Small intestine (tissue), 7 donors: ENCODE measurements around the gene LILRB2. TPM values are rescaled to one million over a fixed set of nuclear protein-coding genes. Genes with fewer than 3 reads are reported as not detected.
A peak's percentile ranks its signal among the peaks of the same experiment; 100 is the strongest.

ENCODE experiments used
- DNase-seq, 2 donors: peaks; one replicate each; pipeline versions ENCODE4 v3.0.0 to v3.0.0-alpha.2; 2013
- FAIRE-seq: peaks from 2 replicates; lab custom pipeline; 2012; peaks lifted over from hg19 to GRCh38; lab: Jason Lieb, UNC
- H3K27ac ChIP-seq, 3 donors: one replicate each; pipeline ENCODE4 v1.5.1; 2013; ENCODE audit warnings: low read length in 2 of 3, mild to moderate bottlenecking in 2 of 3, control low read depth in 1 of 3, inconsistent platforms in 1 of 3, low read depth in 1 of 3, moderate library complexity in 1 of 3
- H3K27me3 ChIP-seq, 3 donors: one replicate each; pipeline ENCODE4 v1.6.1; 2013; ENCODE audit warnings: low read length in 3 of 3, inconsistent platforms in 1 of 3; ENCODE audit not compliant: control insufficient read depth in 3 of 3, insufficient read depth in 3 of 3
- H3K36me3 ChIP-seq, 3 donors: one replicate each; pipeline ENCODE4 v1.6.1; 2013; ENCODE audit warnings: low read length in 3 of 3, inconsistent platforms in 1 of 3, low read depth in 1 of 3, mild to moderate bottlenecking in 1 of 3, moderate library complexity in 1 of 3; ENCODE audit not compliant: control insufficient read depth in 3 of 3, insufficient read depth in 2 of 3
- H3K4me1 ChIP-seq, 3 donors: one replicate each; pipeline ENCODE4 v1.6.1; 2013; ENCODE audit warnings: low read length in 2 of 3, inconsistent platforms in 1 of 3, low read depth in 1 of 3, mild to moderate bottlenecking in 1 of 3, moderate library complexity in 1 of 3; ENCODE audit not compliant: control insufficient read depth in 3 of 3, insufficient read depth in 2 of 3
- H3K4me3 ChIP-seq, 3 donors: one replicate each; pipeline ENCODE4 v1.5.1; 2013; ENCODE audit warnings: low read length in 3 of 3, control low read depth in 1 of 3, inconsistent platforms in 1 of 3, low read depth in 1 of 3, mild to moderate bottlenecking in 1 of 3, moderate library complexity in 1 of 3
- H3K9me3 ChIP-seq, 2 donors: one replicate each; pipeline ENCODE4 v1.6.1; 2013; ENCODE audit warnings: low read depth in 1 of 2, low read length in 1 of 2; ENCODE audit not compliant: control insufficient read depth in 2 of 2, insufficient read depth in 1 of 2
- WGBS, 3 donors: extraction: QIAGEN DNeasy Blood & Tissue Kit; methylation state at CpG; one replicate each; pipeline ENCODE4 v1.1.7; 2013; 5-methylcytosine and 5-hydroxymethylcytosine counted together
- polyA plus RNA-seq, 4 donors: library from polyadenylated mRNA; stranded (reverse) in 3 of 4; unstranded in 1 of 4; fragments of 200-250 nt in 3 of 4; fragments of 120-200 nt in 1 of 4; gene quantifications; one replicate each; pipeline versions ENCODE4 v1.2.1 to v1.2.3, GENCODE V29; 2013
- donor health status: healthy with polysubstance abuse.
- donor health status: control.
- donor health status: control.
- donor health status: Bipolar disorder and iron deficiency.
- donor health status: healthy.

The LILRB2 gene
- polyA plus RNA-seq, 4 donors = 0.22 to 4.7 (median 1.7) TPM

- DNase-seq (no peak), FAIRE-seq (no peak)
- Histone ChIP-seq H3K27ac (no peak overlapping the region), H3K36me3 (no peaks in the 10 kb centered on the region), H3K4me1 (no peaks in the 10 kb centered on the region), H3K4me3 (no peak overlapping the region), H3K9me3 (no peaks in the 10 kb centered on the region), H3K27me3 (peaks cover 0 to 2% (median 0%) of the 10 kb centered on the region in 3 donors)
- WGBS, 3 donors = 84 to 87% (median 84%) methylated on average over 14 of the region's 14 CpGs
These were observed 39.2 kb upstream of the LILRB2 start for GRCh38 chr19:54319892-54320670.

- whole genome bisulfite sequencing, 3 donors = 66 to 80% (median 78%) methylated on average over 7 of the region's 7 CpGs
- Histone ChIP-seq H3K27me3 (no peaks in the 10 kb centered on the region), H3K4me3 (no peak overlapping the region), H3K4me1 (no peaks in the 10 kb centered on the region), H3K36me3 (no peaks in the 10 kb centered on the region), H3K27ac (no peak overlapping the region), H3K9me3 (no peaks in the 10 kb centered on the region)
- no peak for DNase-seq
- no peak for FAIRE-seq
These were observed 38.1 kb upstream of the LILRB2 start for GRCh38 chr19:54319049-54319448.

- Histone ChIP-seq H3K36me3 (no peaks in the 10 kb centered on the region), H3K27ac (no peak overlapping the region), H3K4me3 (no peak overlapping the region), H3K9me3 (no peaks in the 10 kb centered on the region), H3K27me3 (no peaks in the 10 kb centered on the region), H3K4me1 (no peaks in the 10 kb centered on the region)
- WGBS, 3 donors = 85 to 92% (median 87%) methylated on average over 9 of the region's 9 CpGs
- FAIRE-seq = no peak
- no peak for DNase-seq
These were observed 37.0 kb upstream of the LILRB2 start for GRCh38 chr19:54317965-54318240.

- FAIRE-seq (no peak), DNase-seq (no peak)
- Histone ChIP-seq H3K27me3 (no peaks in the 10 kb centered on the region), H3K4me3 (no peak overlapping the region), H3K4me1 (no peaks in the 10 kb centered on the region), H3K36me3 (no peaks in the 10 kb centered on the region), H3K27ac (no peak overlapping the region), H3K9me3 (no peaks in the 10 kb centered on the region)
- WGBS, 3 donors = 72 to 81% (median 78%) methylated on average over 26 to 29 of the region's 29 CpGs
These were observed 36.4 kb upstream of the LILRB2 start for GRCh38 chr19:54317108-54317964.

- Histone ChIP-seq H3K4me3 (no peak overlapping the region), H3K27ac (no peak overlapping the region), H3K4me1 (no peaks in the 10 kb centered on the region), H3K36me3 (no peaks in the 10 kb centered on the region), H3K27me3 (no peaks in the 10 kb centered on the region), H3K9me3 (no peaks in the 10 kb centered on the region)
- WGBS, 3 donors = 41 to 49% (median 45%) methylated on average over 11 of the region's 11 CpGs
- FAIRE-seq (no peak), DNase-seq (no peak)
These were observed 35.8 kb upstream of the LILRB2 start for GRCh38 chr19:54316746-54317107.

- H3K9me3 ChIP-seq = no peaks in the 10 kb centered on the region
- DNase-seq (no peak), FAIRE-seq (no peak)
- H3K4me3 ChIP-seq = no peak overlapping the region
- 77 to 80% (median 79%) methylated on average over 10 of the region's 10 CpGs for WGBS, 3 donors
- H3K27me3 ChIP-seq = no peaks in the 10 kb centered on the region
- no peak overlapping the region for H3K27ac ChIP-seq
- H3K4me1 ChIP-seq = no peaks in the 10 kb centered on the region
- H3K36me3 ChIP-seq = no peaks in the 10 kb centered on the region
These were observed 35.0 kb upstream of the LILRB2 start for GRCh38 chr19:54315956-54316355.

- Histone ChIP-seq H3K36me3 (no peaks in the 10 kb centered on the region), H3K27ac (peak within 1 kb of the TSS in 1 of 3 donors; percentile 4), H3K4me3 (no peak within 1 kb of the TSS), H3K27me3 (no peaks in the 10 kb centered on the region), H3K9me3 (no peaks in the 10 kb centered on the region), H3K4me1 (no peaks in the 10 kb centered on the region)
- 48 to 52% (median 48%) methylated on average over 12 to 13 of the region's 13 CpGs for WGBS, 3 donors
- DNase-seq (no peak), FAIRE-seq (no peak)
These were observed 31.8 kb upstream of the LILRB2 start, which contains the start of gene LILRA5 for GRCh38 chr19:54312436-54313377. Gene LILRA5 (minus strand): TSS chr19:54313166. CDS start chr19:54313019, 147 bp downstream.

GRCh38 chr19:54312011-54312410 is 31.1 kb upstream of the LILRB2 start:
- 54 to 67% (median 65%) methylated on average over 6 of the region's 6 CpGs for WGBS, 3 donors
- no peaks in the 10 kb centered on the region for H3K4me1 ChIP-seq
- no peak for FAIRE-seq

More at GRCh38 chr19:54312011-54312410, 31.1 kb upstream of the LILRB2 start:
- no peak overlapping the region for H3K4me3 ChIP-seq
- H3K9me3 ChIP-seq = no peaks in the 10 kb centered on the region
- no peak overlapping the region for H3K27ac ChIP-seq
- no peaks in the 10 kb centered on the region for H3K27me3 ChIP-seq
- no peaks in the 10 kb centered on the region for H3K36me3 ChIP-seq
- DNase-seq = no peak
